ENCODE measurements around the gene PARD3B. TPM values are rescaled to one million over a fixed set of nuclear protein-coding genes. Genes with fewer than 3 reads are reported as not detected.
"Not testable (repeated sequence)": the region's sequence is repeated elsewhere in the genome, so short reads cannot be mapped to it uniquely, and the experiment has no call there.

The PARD3B gene
- total RNA-seq, 2 experiments from 2014 or later = 0.11 to 0.88 TPM

DNA sequence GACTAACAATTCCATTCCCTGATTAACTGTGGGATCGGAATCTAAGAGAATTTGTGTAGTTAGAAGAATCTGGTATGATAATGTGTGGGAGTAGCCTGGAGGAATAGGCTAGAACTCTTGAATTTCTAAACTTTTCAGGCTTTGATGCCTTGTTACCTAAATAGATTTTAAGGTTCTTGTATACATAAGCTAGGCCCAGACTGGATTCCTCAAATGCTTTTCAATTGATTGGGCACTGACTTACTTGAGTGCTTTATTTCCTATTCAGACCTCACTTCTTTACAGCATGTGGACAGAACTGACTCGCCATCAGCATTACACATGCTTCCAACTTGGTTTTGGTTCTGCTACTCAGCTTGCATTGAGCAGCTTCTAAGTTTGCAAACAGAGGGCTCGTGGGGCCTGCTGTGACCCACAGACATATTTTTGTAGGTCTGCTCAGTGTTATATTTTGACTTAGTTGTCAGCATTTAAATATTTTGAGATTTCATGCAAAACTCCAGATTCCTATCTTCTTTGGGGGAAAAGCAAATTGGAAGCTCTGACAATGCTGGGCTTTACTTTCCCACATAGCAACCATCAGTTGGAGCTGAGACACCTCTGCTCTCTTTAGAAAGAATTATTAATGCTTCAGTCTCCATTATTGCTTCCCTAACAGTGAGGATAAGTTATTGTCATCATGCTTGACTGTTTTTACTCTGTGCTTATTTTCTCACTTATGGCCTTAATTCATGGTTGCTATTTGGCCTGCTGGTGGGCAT, 5.7 kb downstream of the PARD3B start:
- POLR2A ChIA-PET = interaction anchor here (0.6 kb wide), 2 partner anchors 9 to 79 kb away, joined by 3 read pairs; no protein-coding TSS in a partner anchor
- intact Hi-C loops (cut with micrococcal nuclease) = no loop called here
- TF ChIP-seq, protein P1, sequence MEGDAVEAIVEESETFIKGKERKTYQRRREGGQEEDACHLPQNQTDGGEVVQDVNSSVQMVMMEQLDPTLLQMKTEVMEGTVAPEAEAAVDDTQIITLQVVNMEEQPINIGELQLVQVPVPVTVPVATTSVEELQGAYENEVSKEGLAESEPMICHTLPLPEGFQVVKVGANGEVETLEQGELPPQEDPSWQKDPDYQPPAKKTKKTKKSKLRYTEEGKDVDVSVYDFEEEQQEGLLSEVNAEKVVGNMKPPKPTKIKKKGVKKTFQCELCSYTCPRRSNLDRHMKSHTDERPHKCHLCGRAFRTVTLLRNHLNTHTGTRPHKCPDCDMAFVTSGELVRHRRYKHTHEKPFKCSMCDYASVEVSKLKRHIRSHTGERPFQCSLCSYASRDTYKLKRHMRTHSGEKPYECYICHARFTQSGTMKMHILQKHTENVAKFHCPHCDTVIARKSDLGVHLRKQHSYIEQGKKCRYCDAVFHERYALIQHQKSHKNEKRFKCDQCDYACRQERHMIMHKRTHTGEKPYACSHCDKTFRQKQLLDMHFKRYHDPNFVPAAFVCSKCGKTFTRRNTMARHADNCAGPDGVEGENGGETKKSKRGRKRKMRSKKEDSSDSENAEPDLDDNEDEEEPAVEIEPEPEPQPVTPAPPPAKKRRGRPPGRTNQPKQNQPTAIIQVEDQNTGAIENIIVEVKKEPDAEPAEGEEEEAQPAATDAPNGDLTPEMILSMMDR (IDR thresholded peaks at IDR 0.05) = no peak

DNA sequence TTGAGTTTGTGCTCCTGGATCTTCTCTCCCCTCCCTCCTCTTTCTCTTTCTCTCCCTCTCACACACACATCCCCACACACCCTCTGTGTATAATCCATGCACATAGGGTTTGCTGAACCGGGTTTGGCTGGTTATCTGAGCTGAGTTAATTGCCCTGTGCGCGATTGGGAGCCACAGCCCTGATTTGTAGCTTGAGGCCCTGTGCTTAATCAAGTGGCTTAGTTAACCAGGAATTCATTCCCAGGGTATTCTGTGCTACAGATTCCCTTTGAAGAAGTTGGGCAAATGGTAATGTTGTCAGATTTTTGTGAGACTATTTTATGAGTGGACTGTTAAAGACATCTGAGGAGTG, 6.2 kb downstream of the PARD3B start:
- ChIA-PET CTCF (interaction anchor here (0.8 kb wide), 1 partner anchor 124 kb away, joined by 3 read pairs; no protein-coding TSS in a partner anchor), POLR2A (no interaction called here)
- ATAC-seq = no peak

More for the DNA sequence above, 5.7 kb downstream of the PARD3B start:
- Mint-ChIP-seq H3K27ac (no peak overlapping the region), H3K4me1 (ENCODE audit: low read depth) (no peaks in the 10 kb centered on the region), H3K36me3 (ENCODE audit: low read depth) (no peaks in the 10 kb centered on the region), H3K27me3 (peaks cover 9% of the 10 kb centered on the region), H3K9me3 (no peaks in the 10 kb centered on the region), H3K4me3 (no peak overlapping the region)
- ATAC-seq = no peak
- CTCF ChIA-PET = interaction anchor here (0.8 kb wide), 1 partner anchor 124 kb away, joined by 3 read pairs; no protein-coding TSS in a partner anchor
- DNase-seq = no peak

DNA sequence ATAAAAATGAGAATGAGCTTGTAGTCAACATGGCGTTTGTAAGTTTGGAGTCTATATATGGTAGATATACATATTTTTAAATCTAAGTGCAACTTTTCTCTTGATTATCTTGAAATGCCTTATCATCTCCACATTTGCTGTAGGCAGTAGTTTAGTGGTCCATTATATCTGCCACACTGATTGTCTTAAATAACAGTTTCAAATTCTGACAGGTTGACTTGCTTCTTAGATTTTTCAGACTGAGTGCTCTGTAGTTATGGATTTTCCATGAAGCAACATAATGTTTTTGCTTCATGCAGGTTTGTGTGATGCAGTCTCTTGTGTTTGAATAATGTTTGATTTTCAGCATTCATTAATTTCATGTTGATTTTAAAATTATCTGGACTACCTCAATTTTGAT, 12.3 kb downstream of the PARD3B start:
- Mint-ChIP-seq H3K4me3 (no peak overlapping the region), H3K4me1 (ENCODE audit: low read depth) (no peaks in the 10 kb centered on the region), H3K27ac (no peak overlapping the region), H3K27me3 (peaks cover 4% of the 10 kb centered on the region), H3K9me3 (peaks cover 4% of the 10 kb centered on the region), H3K36me3 (ENCODE audit: low read depth) (no peaks in the 10 kb centered on the region)
- intact Hi-C loops (cut with micrococcal nuclease) = no loop called here
- TF ChIP-seq, protein P1 (IDR thresholded peaks at IDR 0.05) = no peak
- ATAC-seq (no peak), DNase-seq (no peak)
- ChIA-PET CTCF (no interaction called here), POLR2A (interaction anchor here (0.6 kb wide), 1 partner anchor 410 kb away, joined by 3 read pairs; no protein-coding TSS in a partner anchor)

More for the DNA sequence above, 6.2 kb downstream of the PARD3B start:
- H3K27ac Mint-ChIP-seq = no peak overlapping the region
- intact Hi-C loops (cut with micrococcal nuclease) = no loop called here
- no peaks in the 10 kb centered on the region for H3K9me3 Mint-ChIP-seq
- H3K4me1 Mint-ChIP-seq (ENCODE audit: low read depth) = no peaks in the 10 kb centered on the region
- DNase-seq = no peak
- TF ChIP-seq, protein P1 (IDR thresholded peaks at IDR 0.05) = no peak
- no peaks in the 10 kb centered on the region for H3K36me3 Mint-ChIP-seq (ENCODE audit: low read depth)
- H3K4me3 Mint-ChIP-seq = no peak overlapping the region
- H3K27me3 Mint-ChIP-seq = peaks cover 4% of the 10 kb centered on the region

DNA sequence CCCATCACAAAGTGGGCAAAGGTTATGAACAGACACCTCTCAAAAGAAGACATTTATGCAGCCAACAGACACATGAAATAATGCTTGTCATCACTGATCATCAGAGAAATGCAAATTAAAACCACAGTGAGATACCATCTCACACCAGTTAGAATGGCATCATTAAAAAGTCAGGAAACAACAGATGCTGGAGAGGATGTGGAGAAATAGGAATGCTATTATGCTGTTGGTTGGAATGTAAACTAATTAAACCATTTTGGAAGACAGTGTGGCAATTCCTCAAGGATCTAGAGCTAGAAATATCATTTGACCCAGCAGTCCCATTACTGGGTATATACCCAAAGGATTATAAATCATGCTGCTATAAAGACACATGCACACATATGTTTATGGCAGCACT, 14.1 kb downstream of the PARD3B start:
- H3K27ac Mint-ChIP-seq; POLR2A ChIA-PET; H3K36me3 Mint-ChIP-seq (ENCODE audit: low read depth); H3K9me3 Mint-ChIP-seq; H3K4me1 Mint-ChIP-seq (ENCODE audit: low read depth); intact Hi-C loops (cut with micrococcal nuclease); H3K27me3 Mint-ChIP-seq; DNase-seq; ATAC-seq; CTCF ChIA-PET; H3K4me3 Mint-ChIP-seq: not testable (repeated sequence)

DNA sequence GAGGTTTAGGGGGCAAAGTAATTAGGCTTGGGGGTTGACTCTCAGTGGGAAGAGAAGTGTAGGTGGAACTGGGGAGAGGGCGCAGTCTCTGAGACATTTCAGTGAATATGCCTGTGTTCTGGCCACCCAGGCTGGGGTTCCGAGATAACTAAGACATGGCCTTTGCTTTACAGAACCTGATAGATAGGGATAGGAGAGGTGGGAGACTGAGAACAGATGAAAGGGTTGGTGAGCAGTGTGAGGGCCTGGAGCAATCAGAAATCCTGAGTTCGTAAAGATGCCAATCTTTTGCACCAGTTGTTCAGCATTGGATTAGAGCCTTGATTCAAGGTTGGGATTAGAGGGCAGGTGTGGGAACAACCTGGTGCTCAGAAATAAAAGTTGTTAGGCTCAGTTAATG, 15.6 kb downstream of the PARD3B start:
- ChIA-PET POLR2A (interaction anchor here (1.0 kb wide), 1 partner anchor 10 kb away, joined by 3 read pairs; no protein-coding TSS in a partner anchor), CTCF (no interaction called here)
- intact Hi-C loops (cut with micrococcal nuclease) = no loop called here
- DNase-seq (no peak), ATAC-seq (no peak)
- Mint-ChIP-seq H3K4me1 (ENCODE audit: low read depth) (no peaks in the 10 kb centered on the region), H3K4me3 (no peak overlapping the region), H3K27ac (no peak overlapping the region), H3K9me3 (peaks cover 4% of the 10 kb centered on the region), H3K27me3 (peaks cover 4% of the 10 kb centered on the region), H3K36me3 (ENCODE audit: low read depth) (no peaks in the 10 kb centered on the region)
- TF ChIP-seq, protein P1 (IDR thresholded peaks at IDR 0.05) = no peak
